Transverse colon (tissue), 3 donors: ENCODE results near the gene RTL5.

Experiments used
- CTCF ChIP-seq, 5 experiments: fragments of 200-600 bp in 3 of 5; fragments of 450-650 bp in 2 of 5; sonication (generic) in 3 of 5; IDR thresholded peaks; 1 replicate in 2 of 5; 2 replicates in 3 of 5; pipeline ENCODE4 v1.5.1; 2016 to 2017; ENCODE audit warnings: antibody characterized with exemption in 5 of 5, inconsistent platforms in 3 of 5, mild to moderate bottlenecking in 2 of 5, moderate library complexity in 1 of 5
- EP300 ChIP-seq: sonication (generic); formaldehyde crosslinking; IDR thresholded peaks from one replicate; pipeline ENCODE4 v1.6.1; 2017; ENCODE audit warnings: antibody characterized with exemption, low read depth

GRCh38 chrX:72124540-72125201 is 7.0 kb downstream of the RTL5 start:
- TF ChIP-seq CTCF (IDR thresholded peaks at IDR 0.05) (no peak), EP300 (no peak)
